ENCODE measurements around the gene TBC1D16.
"Not testable (repeated sequence)": the region's sequence is repeated elsewhere in the genome, so short reads cannot be mapped to it uniquely, and the experiment has no call there.

The TBC1D16 gene

GRCh38 chr17:79971651-79972050 lies 64.0 kb downstream of the TBC1D16 start:
- DNase-seq (ENCODE audit: low spot score) = no peak

- DNase-seq (ENCODE audit: low spot score) = no peak
These were observed 65.0 kb downstream of the TBC1D16 start for GRCh38 chr17:79970576-79971068.

- no peak for DNase-seq (ENCODE audit: low spot score)
These were observed 65.8 kb downstream of the TBC1D16 start for GRCh38 chr17:79969906-79970305.

- no peak for DNase-seq (ENCODE audit: low spot score)
These were observed 67.6 kb downstream of the TBC1D16 start for GRCh38 chr17:79968116-79968515.

GRCh38 chr17:79966681-79967080 lies 69.0 kb downstream of the TBC1D16 start:
- no peak for DNase-seq (ENCODE audit: low spot score)

- no peak for DNase-seq (ENCODE audit: low spot score)
These were observed 69.9 kb downstream of the TBC1D16 start for GRCh38 chr17:79965806-79966205.

- DNase-seq (ENCODE audit: low spot score) = not testable (repeated sequence)
These were observed 73.2 kb downstream of the TBC1D16 start for GRCh38 chr17:79962467-79962866.

- DNase-seq (ENCODE audit: low spot score) = not testable (repeated sequence)
These were observed 74.1 kb downstream of the TBC1D16 start for GRCh38 chr17:79961567-79961966.

GRCh38 chr17:79960788-79961522 lies 74.7 kb downstream of the TBC1D16 start:
- DNase-seq (ENCODE audit: low spot score) = no peak

GRCh38 chr17:79959042-79959441 lies 76.6 kb downstream of the TBC1D16 start:
- DNase-seq (ENCODE audit: low spot score) = no peak

GRCh38 chr17:79956853-79957252 lies 78.8 kb downstream of the TBC1D16 start:
- DNase-seq (ENCODE audit: low spot score) = no peak

GRCh38 chr17:79956441-79956735 lies 79.3 kb downstream of the TBC1D16 start:
- not testable (repeated sequence) for DNase-seq (ENCODE audit: low spot score)

- DNase-seq (ENCODE audit: low spot score) = no peak
These were observed 79.8 kb downstream of the TBC1D16 start for GRCh38 chr17:79955691-79956440.

GRCh38 chr17:79955167-79955549 lies 80.5 kb downstream of the TBC1D16 start:
- DNase-seq (ENCODE audit: low spot score) = no peak

GRCh38 chr17:79954281-79955166 lies 81.1 kb downstream of the TBC1D16 start:
- no peak for DNase-seq (ENCODE audit: low spot score)

- no peak for DNase-seq (ENCODE audit: low spot score)
These were observed 82.3 kb downstream of the TBC1D16 start for GRCh38 chr17:79953335-79953734.

GRCh38 chr17:79952901-79953300 lies 82.8 kb downstream of the TBC1D16 start:
- no peak for DNase-seq (ENCODE audit: low spot score)

- no peak for DNase-seq (ENCODE audit: low spot score)
These were observed 83.3 kb downstream of the TBC1D16 start for GRCh38 chr17:79952265-79952877.

GRCh38 chr17:79951361-79952264 lies 84.1 kb downstream of the TBC1D16 start:
- no peak for DNase-seq (ENCODE audit: low spot score)

GRCh38 chr17:79950751-79951150 lies 84.9 kb downstream of the TBC1D16 start:
- DNase-seq (ENCODE audit: low spot score) = no peak

GRCh38 chr17:79950306-79950705 lies 85.4 kb downstream of the TBC1D16 start:
- no peak for DNase-seq (ENCODE audit: low spot score)

Data from LoVo (cell line).